BJ (cell line): ENCODE measurements around the gene PET100. TPM values are rescaled to one million over a fixed set of nuclear protein-coding genes. Genes with fewer than 3 reads are reported as not detected.

Experiments used
- CTCF ChIA-PET: fragments of 350-600 bp; formaldehyde crosslinking; extraction: SDS; loops from one replicate; lab custom pipeline; 2021; ENCODE audit warnings: antibody characterized with exemption, inconsistent platforms; lab: Yijun Ruan, JAX
- POLR2A ChIA-PET: fragments of 300-600 bp; sonication (Branson Sonifier 250); formaldehyde crosslinking; extraction: SDS; loops from one replicate; lab custom pipeline; 2021; ENCODE audit warnings: antibody characterized with exemption; lab: Charles Lee
- DNase-seq: peaks from one replicate; pipeline ENCODE4 v3.0.0-alpha.2; 2011; ENCODE audit warnings: low read depth
- H3K27me3 ChIP-seq: 2 replicates; pipeline ENCODE4 v1.6.0; 2011; ENCODE audit warnings: low read length; ENCODE audit not compliant: control insufficient read depth, insufficient read depth
- H3K36me3 ChIP-seq: 2 replicates; pipeline ENCODE4 v1.5.1; 2011; ENCODE audit warnings: low read length; ENCODE audit not compliant: control insufficient read depth, insufficient read depth
- H3K4me3 ChIP-seq: 2 replicates; pipeline ENCODE4 v1.5.1; 2011; ENCODE audit warnings: low read depth, mild to moderate bottlenecking, control low read depth, low read length
- polyA plus RNA-seq: library from polyadenylated mRNA; depleted of rRNA; stranded (reverse); fragments of >200 nt; gene quantifications from 2 replicates; pipeline ENCODE4 v1.2.3, GENCODE V29; 2011
- TF ChIP-seq, protein P1 (sequence below): IDR thresholded peaks from 2 replicates; pipeline ENCODE4 v1.5.1; 2011; ENCODE audit warnings: low read depth, mild to moderate bottlenecking, control low read depth, inconsistent platforms, low read length, moderate library complexity; ENCODE audit not compliant: insufficient read depth

Gene PET100
- polyA plus RNA-seq, 1 experiment = 8.9 TPM

DNA sequence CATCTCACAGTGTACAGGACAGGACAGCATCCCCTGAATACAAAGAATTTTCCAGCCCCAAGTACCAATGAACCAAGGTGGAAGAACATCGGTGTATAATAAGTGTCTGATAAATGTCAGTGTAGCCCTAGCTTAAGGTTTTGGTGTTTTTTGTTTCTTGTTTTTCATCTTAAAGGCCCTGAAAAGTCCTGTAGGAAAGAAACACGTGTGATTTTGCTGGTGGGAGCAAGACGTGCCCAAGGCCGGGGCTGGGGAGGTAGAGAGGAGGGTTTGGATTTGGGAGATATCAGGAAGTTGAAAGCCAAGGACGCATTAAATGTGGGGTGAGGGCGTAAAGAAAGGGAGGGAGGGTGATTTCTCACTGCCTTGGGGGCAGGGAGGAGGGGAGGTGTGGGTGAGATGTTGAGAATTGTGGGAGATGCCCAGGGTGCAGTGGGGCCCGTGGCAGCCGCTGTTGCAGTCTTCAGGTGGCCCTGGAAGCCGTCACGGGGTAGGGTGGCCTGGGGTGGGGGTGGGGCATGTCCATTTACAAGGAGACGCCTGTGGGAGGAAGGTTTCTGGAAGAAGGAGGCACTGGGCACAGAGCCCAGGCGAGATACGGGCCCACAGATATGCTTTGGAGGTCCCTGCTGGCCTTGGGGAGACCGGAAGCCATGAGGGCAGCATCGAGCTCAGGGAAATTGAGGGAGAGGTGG lies 27.2 kb upstream of the PET100 start:
- no peak overlapping the region for H3K4me3 ChIP-seq
- no peaks in the 10 kb centered on the region for H3K36me3 ChIP-seq
- CTCF ChIA-PET = no interaction called here
- TF ChIP-seq, protein P1, sequence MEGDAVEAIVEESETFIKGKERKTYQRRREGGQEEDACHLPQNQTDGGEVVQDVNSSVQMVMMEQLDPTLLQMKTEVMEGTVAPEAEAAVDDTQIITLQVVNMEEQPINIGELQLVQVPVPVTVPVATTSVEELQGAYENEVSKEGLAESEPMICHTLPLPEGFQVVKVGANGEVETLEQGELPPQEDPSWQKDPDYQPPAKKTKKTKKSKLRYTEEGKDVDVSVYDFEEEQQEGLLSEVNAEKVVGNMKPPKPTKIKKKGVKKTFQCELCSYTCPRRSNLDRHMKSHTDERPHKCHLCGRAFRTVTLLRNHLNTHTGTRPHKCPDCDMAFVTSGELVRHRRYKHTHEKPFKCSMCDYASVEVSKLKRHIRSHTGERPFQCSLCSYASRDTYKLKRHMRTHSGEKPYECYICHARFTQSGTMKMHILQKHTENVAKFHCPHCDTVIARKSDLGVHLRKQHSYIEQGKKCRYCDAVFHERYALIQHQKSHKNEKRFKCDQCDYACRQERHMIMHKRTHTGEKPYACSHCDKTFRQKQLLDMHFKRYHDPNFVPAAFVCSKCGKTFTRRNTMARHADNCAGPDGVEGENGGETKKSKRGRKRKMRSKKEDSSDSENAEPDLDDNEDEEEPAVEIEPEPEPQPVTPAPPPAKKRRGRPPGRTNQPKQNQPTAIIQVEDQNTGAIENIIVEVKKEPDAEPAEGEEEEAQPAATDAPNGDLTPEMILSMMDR = no peak
- POLR2A ChIA-PET = interaction anchor here (0.6 kb wide), 1 partner anchor 404 kb away, joined by 6 read pairs; no protein-coding TSS in a partner anchor
- no peak for DNase-seq
- peaks cover 3% of the 10 kb centered on the region for H3K27me3 ChIP-seq

DNA sequence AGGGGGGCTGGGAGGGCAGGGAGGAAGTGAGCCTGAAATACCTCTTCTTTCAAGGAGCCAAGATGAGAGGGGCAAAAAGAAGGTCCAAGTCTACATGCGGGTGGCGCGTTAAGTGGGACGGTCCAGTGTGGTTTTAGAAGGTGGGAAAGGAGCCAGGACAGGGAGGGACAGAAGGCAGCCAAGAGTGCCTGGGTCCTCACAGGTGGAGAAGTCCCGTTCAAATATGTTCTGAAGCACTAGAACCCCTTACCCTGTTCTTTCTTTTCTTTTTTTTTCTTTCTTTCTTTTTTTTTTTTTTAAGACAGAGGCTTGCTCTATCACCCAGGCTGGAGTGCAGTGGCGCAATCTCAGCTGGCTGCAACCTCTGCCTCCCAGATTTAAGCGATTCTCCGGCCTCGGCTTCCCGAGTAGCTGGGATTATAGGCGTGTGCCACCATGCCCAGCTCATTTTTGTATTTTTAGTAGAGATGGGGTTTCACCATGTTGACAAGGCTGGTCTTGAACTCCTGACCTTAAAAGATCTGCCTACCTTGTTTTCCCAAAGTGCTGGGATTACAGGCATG lies 26.6 kb upstream of the PET100 start:
- POLR2A ChIA-PET = interaction anchor here (0.6 kb wide), 1 partner anchor 403 kb away, joined by 6 read pairs; no protein-coding TSS in a partner anchor
- Histone ChIP-seq H3K4me3 (no peak overlapping the region), H3K27me3 (peaks cover 2% of the 10 kb centered on the region), H3K36me3 (no peaks in the 10 kb centered on the region)
- CTCF ChIA-PET = no interaction called here
- TF ChIP-seq, protein P1 = no peak
- DNase-seq = no peak

DNA sequence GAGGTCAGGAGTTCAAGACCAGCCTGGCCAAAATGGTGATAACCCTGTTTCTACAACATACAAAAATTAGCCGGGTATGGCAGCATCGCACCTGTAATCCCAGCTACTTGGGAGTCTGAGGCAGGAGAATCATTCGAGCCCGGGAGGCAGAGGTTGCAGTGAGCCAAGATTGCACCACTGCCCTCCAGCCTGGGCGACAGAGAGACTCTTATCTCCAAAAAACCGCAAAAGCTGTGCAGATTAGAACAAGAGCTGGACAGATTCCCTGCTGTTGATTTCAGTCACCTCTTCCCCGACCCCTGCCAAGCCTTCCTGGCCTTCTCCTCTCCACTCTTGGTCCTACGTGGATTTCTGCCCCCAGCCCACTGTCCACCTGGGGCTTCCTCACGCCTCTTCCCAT lies 25.7 kb upstream of the PET100 start:
- ChIA-PET CTCF (no interaction called here), POLR2A (no interaction called here)
- TF ChIP-seq, protein P1 = no peak
- DNase-seq = no peak
- no peaks in the 10 kb centered on the region for H3K36me3 ChIP-seq
- no peak overlapping the region for H3K4me3 ChIP-seq
- H3K27me3 ChIP-seq = no peaks in the 10 kb centered on the region

DNA sequence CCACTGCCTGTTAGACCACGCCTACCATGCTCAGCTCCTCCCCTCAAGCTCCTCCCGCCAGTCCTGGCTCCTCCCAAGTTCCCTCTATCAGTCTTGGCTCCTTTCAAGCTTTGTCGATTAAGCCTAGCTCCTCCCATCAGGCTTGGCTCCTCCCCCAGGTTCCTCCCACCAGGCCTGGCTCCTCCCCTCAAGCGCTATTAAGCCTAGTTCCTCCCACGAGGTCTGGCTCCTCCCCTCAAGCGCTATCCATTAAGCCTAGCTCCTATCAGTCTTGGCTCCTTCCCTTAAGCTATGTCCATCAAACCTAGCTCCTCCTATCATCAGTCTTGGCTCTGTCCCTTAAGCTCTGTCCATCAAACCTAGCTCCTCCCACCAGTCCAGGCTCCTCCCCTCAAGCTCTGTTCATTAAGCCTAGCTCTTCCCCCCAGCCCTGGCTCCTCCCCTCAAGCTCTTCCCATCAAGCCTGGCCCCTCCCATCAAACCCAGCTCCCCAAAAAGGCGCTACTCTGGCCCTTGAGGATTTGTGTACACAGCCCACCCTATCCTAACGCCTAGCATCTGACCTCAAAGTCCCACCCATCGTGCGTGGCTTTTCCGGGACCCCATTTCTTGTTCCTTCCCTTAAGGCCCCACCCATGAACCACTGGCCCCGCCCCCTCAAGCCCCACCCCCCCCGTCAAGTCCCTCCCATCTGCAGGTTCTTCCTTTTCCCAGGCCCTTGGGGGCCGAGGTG lies 23.9 kb upstream of the PET100 start:
- Histone ChIP-seq H3K4me3 (no peak overlapping the region), H3K36me3 (no peaks in the 10 kb centered on the region), H3K27me3 (no peaks in the 10 kb centered on the region)
- DNase-seq = no peak
- ChIA-PET POLR2A (no interaction called here), CTCF (no interaction called here)
- TF ChIP-seq, protein P1 = no peak

DNA sequence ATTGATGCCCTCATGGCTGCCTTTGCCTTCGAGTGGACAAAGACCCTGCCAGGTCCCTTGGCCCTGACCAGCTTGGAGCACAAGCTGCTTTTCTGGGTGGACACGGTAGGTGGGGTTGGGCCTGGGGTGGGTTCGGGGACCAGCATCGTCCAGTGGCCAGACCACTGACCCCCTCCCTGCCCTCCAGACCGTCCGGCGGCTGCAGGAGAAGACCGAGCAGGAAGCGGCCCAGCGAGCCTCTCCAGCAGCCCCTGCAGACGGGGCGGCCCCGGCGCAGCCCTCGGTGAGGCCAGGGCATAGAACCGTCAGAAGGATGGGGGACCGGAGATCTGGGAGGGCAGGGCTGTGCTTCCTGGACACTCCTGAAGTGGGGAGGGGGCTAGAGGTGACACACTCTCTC lies 23.3 kb upstream of the PET100 start:
- ChIA-PET POLR2A (no interaction called here), CTCF (no interaction called here)
- TF ChIP-seq, protein P1 = no peak

More for the DNA sequence above, 23.3 kb upstream of the PET100 start:
- H3K4me3 ChIP-seq = no peak overlapping the region
- DNase-seq = no peak
- no peaks in the 10 kb centered on the region for H3K36me3 ChIP-seq
- no peaks in the 10 kb centered on the region for H3K27me3 ChIP-seq
